Bronchial epithelial cell (primary cell): ENCODE measurements around the gene PIGQ. TPM values are rescaled to one million over a fixed set of nuclear protein-coding genes. Genes with fewer than 3 reads are reported as not detected.

Source experiments
- DNase-seq: peaks from one replicate; pipeline ENCODE4 v3.0.0-alpha.2; 2010; ENCODE audit warnings: low read depth
- FAIRE-seq: peaks from 2 replicates; lab custom pipeline; 2011; peaks lifted over from hg19 to GRCh38; lab: Jason Lieb, UNC
- H3K27me3 ChIP-seq: 2 replicates; pipeline ENCODE4 v1.5.1; 2011; ENCODE audit warnings: low read length; ENCODE audit not compliant: control insufficient read depth, insufficient read depth
- H3K36me3 ChIP-seq: 2 replicates; pipeline ENCODE4 v1.5.1; 2011; ENCODE audit warnings: low read length; ENCODE audit not compliant: control insufficient read depth, insufficient read depth
- H3K4me3 ChIP-seq: 2 replicates; pipeline ENCODE4 v1.5.1; 2011; ENCODE audit warnings: mild to moderate bottlenecking, low read depth, low read length, control low read depth
- total RNA-seq: library from RNA; depleted of rRNA; stranded (reverse); fragments of >200 nt; gene quantifications from 2 replicates; pipeline ENCODE4 v1.2.1, GENCODE V29; 2014
- TF ChIP-seq, protein P1 (sequence below): IDR thresholded peaks from 2 replicates; pipeline ENCODE4 v1.5.1; 2011; ENCODE audit warnings: mild to moderate bottlenecking, moderate library complexity, low read length, control low read depth, inconsistent platforms; ENCODE audit not compliant: insufficient read depth, severe bottlenecking

Gene PIGQ
- total RNA-seq, 1 donor from 2014 or later: 17.9 TPM

DNA sequence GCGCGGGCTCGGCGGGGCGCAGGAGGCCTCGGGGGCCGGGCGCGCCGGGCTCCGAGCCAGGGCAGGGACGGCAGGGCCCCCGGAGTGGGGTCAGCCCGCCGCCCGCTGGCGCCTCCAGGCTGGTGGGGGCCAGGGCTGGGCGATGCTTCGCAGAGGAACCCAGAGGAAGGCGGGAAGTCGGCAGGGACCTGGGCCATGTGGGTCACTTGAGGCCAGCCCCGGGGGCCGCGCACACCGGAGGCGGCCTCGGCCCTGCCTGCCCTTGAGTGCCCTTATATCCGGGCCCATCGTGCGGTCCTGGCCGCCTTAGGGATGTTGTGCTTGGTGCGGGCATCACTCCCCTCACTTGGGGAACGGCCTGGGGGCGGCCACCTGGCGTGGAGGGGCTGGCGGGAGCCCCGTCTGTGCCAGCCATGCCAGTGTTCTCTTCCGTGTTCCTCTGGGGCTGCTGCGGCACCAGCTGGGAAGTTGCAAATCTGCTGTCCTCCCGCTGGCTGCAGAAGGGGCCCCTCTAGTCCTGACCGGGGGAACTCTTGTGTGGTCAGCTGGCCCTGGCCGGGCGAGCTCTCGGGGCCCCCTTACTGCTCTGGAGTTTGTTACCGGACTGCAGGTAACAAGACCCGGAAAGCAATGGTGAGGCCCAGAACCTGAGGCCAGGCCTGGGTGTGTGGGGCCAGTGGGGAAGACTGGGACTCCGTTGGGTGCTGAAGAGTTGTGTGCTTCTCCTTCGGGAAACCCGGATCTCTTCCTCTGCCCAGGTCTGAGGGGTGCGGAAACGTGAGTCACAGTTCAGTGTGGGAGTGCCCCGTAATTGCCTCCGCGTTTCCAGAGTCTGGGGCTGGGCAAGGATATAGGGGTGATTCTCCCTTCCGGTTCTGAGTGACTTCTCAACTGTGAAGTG is 41.4 kb upstream of the PIGQ start:
- H3K4me3 ChIP-seq: peak overlapping the region; percentile 80
- FAIRE-seq (no peak), DNase-seq (peak; percentile 76)
- peaks cover 11% of the 10 kb centered on the region for H3K36me3 ChIP-seq
- no peaks in the 10 kb centered on the region for H3K27me3 ChIP-seq
- TF ChIP-seq, protein P1, sequence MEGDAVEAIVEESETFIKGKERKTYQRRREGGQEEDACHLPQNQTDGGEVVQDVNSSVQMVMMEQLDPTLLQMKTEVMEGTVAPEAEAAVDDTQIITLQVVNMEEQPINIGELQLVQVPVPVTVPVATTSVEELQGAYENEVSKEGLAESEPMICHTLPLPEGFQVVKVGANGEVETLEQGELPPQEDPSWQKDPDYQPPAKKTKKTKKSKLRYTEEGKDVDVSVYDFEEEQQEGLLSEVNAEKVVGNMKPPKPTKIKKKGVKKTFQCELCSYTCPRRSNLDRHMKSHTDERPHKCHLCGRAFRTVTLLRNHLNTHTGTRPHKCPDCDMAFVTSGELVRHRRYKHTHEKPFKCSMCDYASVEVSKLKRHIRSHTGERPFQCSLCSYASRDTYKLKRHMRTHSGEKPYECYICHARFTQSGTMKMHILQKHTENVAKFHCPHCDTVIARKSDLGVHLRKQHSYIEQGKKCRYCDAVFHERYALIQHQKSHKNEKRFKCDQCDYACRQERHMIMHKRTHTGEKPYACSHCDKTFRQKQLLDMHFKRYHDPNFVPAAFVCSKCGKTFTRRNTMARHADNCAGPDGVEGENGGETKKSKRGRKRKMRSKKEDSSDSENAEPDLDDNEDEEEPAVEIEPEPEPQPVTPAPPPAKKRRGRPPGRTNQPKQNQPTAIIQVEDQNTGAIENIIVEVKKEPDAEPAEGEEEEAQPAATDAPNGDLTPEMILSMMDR: no peak

DNA sequence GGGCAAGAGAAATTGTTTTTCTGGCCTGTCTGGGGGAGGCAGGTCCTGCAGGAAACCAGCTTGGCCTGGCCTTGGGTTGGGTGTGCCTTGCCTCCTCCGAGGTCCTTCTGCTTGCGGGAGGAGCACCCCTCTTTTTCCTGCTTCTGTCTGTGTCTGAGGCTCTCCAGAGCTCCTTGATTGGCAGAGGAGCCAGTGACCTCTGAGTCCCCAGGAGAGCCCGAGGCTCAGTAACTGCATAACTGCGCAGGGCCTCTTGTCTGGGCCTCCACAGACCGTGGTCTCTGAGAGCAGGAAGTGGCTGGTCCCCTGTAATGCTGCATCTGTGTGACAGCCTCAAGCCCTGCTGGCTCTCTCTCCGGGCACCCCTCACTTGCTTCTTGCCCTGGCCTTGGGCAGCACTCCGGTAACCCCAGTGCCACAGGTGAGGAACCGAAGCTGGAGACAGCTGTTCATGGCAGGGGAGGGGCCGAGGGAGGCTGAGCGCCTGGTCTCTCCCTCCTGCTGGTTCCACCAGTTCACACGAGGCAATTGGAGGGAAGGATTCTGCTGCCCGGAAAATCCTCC is 40.7 kb upstream of the PIGQ start:
- Histone ChIP-seq H3K36me3 (peaks cover 11% of the 10 kb centered on the region), H3K27me3 (no peaks in the 10 kb centered on the region), H3K4me3 (peak overlapping the region; percentile 80)
- no peak for DNase-seq
- no peak for FAIRE-seq
- TF ChIP-seq, protein P1: no peak

DNA sequence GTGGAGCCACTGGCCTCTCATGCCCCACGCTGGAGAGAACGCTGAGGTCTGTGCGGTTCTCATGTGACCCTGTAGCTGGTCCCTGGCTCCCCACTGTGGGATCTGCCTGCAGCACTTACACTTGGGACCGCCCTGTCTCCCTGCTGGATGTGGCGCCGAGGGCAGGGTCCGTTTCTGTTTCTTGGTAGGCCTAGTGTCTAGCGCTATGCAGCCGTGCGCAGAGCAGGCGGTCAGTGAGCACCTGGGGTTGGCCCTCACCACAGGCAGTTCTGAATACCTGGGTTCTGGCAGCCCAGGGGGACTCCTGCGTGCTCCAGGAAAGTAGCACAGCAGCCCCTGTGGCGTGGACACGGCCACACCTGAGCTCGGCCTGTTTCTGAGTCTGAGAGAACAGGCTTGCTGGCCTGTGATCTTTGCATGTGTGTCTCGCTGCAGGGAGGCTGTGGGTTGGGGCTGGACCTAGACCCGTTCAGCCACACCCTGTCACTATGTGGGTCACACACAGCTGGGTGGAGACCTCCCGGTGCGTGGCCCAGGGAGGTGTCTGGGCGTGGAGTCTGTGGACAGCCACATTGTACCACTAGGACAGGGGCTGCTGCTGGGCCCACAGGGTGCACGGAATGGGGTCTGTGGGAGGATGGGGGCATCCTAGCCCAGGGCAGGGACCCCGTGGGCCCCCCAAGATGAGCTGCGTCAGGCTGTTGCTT is 39.5 kb upstream of the PIGQ start:
- peaks cover 16% of the 10 kb centered on the region for H3K36me3 ChIP-seq
- DNase-seq (no peak), FAIRE-seq (no peak)
- TF ChIP-seq, protein P1: no peak
- no peak overlapping the region for H3K4me3 ChIP-seq
- no peaks in the 10 kb centered on the region for H3K27me3 ChIP-seq

DNA sequence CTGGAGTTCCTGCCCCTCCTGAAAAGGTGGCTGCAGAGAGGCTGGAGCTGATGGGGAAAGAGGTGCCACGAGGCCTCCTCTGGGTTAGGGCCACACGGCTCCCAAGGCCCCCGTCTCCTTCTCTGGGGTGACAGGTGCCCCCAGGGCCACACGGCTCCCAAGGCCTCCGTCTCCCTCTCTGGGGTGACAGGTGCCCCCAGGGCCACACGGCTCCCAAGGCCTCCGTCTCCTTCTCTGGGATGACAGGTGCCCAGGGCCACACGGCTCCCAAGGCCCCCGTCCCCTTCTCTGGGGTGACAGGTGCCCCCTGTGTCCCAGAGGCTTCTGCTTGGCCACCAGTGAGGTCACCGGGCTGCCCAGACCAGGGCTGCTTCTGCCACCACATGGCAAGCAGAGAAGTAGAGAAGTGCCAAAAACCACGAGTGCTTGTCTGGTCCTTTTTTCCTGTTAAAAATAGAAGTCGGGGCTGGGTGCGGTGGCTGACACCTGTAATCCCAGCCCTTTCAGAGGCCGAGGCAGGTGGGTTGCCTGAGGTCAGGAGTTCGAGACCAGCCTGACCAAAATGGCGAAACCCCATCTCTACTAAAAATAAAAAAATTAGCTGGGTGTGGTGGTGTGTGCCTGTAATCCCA is 38.2 kb upstream of the PIGQ start:
- FAIRE-seq: no peak
- DNase-seq: no peak
- TF ChIP-seq, protein P1: no peak
- Histone ChIP-seq H3K27me3 (no peaks in the 10 kb centered on the region), H3K4me3 (no peak overlapping the region), H3K36me3 (peaks cover 20% of the 10 kb centered on the region)

DNA sequence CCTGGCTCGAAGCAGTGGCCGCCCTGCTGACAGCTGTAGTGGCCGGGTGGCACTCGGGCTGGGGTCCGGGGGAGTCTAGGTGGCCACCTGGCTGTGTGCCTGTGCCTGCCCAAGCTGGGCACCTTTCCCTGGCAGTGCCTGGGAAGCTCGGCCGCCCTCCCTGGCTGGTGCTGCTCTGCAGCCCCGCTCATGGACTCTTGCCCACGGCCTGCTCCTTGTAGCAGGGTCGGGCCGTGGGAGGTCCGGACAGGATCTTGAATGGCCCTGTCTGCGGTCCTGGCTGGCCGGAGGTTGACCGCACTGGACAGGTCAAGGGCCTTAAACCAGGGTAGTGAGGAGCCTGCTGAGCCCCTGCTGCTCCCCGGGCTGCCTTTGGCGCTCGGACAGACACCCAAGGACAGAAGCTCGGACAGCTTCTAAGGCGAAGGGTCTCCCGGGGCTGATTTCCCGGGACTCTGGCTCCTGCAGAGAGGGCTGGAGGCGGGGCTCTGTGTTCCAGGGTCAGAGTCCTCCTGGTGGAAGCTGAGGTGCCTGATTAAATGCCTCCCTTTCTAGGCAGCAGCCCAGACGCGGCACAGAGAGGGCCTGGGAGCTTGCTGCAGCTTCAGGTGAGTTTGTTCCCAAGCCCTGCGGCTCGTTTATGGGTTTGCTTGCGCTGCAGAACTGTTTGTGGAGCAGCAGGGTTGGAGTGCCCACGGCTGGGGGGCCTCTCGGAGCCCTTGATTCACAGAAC is 36.2 kb upstream of the PIGQ start:
- FAIRE-seq: no peak
- Histone ChIP-seq H3K36me3 (peaks cover 37% of the 10 kb centered on the region), H3K27me3 (no peaks in the 10 kb centered on the region), H3K4me3 (no peak overlapping the region)
- no peak for DNase-seq
- TF ChIP-seq, protein P1: no peak
